GM23248 (cell line): ENCODE data around the gene ZNF365.

Experiments used
- EZH2 ChIP-seq: fragments of 200-600 bp; sonication (generic); IDR thresholded peaks from 2 replicates; pipeline ENCODE4 v1.6.1; 2018; ENCODE audit warnings: antibody characterized with exemption, mild to moderate bottlenecking; ENCODE audit not compliant: insufficient read depth, poor library complexity, severe bottlenecking
- EZH2phosphoT487 ChIP-seq: fragments of 200-600 bp; sonication (generic); IDR thresholded peaks from 2 replicates; pipeline ENCODE4 v1.6.1; 2018; ENCODE audit warnings: antibody characterized with exemption, moderate library complexity, mild to moderate bottlenecking, low read depth; ENCODE audit not compliant: insufficient read depth

DNA sequence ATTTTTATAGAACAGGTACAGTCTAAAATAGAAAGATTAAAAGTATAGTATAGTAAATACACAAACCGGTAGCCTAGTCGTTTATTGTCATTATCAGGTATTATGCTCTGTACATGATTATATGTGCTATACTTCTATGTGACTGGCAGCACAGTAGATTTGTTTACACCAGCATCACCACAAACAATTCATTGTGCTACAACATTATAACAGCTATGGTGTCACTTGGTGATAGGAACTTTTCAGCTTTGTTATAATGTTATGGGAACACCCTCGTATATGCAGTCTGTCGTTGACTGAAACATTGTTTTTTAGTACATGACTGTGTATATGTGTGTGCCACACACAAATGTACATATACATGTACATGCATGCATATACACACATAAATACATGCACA lies 19.1 kb downstream of the ZNF365 start:
- TF ChIP-seq EZH2 (no peak), EZH2phosphoT487 (no peak)
